ENCODE results near the gene TMEM91.

DNA sequence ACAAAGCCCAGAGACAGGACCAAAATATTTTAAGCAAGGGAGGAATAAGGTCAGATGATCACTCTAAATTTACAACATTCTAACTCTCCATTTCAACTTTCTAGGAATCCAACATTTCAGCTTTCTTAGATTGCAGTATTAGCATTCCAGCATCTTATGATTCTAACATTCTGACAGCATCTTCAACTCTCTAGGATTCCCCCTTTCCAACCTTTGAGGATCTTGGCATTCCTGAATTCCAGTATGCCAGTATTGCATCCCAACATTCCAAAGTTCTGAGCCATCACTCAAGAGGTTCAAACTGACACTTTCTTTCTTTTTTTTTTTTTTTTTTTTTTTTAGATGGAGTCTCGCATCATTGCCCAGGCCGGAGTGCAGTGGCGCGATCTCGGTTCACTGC lies 36.4 kb upstream of the TMEM91 start:
- TF ChIP-seq, protein P1, sequence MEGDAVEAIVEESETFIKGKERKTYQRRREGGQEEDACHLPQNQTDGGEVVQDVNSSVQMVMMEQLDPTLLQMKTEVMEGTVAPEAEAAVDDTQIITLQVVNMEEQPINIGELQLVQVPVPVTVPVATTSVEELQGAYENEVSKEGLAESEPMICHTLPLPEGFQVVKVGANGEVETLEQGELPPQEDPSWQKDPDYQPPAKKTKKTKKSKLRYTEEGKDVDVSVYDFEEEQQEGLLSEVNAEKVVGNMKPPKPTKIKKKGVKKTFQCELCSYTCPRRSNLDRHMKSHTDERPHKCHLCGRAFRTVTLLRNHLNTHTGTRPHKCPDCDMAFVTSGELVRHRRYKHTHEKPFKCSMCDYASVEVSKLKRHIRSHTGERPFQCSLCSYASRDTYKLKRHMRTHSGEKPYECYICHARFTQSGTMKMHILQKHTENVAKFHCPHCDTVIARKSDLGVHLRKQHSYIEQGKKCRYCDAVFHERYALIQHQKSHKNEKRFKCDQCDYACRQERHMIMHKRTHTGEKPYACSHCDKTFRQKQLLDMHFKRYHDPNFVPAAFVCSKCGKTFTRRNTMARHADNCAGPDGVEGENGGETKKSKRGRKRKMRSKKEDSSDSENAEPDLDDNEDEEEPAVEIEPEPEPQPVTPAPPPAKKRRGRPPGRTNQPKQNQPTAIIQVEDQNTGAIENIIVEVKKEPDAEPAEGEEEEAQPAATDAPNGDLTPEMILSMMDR (IDR thresholded peaks at IDR 0.05), result no peak
- no peak for TF ChIP-seq POLR2A (IDR thresholded peaks at IDR 0.05)
